Muscle layer of colon (tissue), 2 donors: ENCODE results near the gene SH2D2A.

ENCODE experiments used
- H3K27ac ChIP-seq: one replicate; pipeline ENCODE4 v1.7.0; 2013; ENCODE audit warnings: low read depth, mild to moderate bottlenecking, low read length, moderate library complexity
- H3K27me3 ChIP-seq, 2 donors: one replicate each; pipeline ENCODE4 v1.7.0; 2013; ENCODE audit warnings: low read length in 2 of 2, mild to moderate bottlenecking in 2 of 2; ENCODE audit not compliant: insufficient read depth in 2 of 2, control insufficient read depth in 1 of 2
- H3K36me3 ChIP-seq: one replicate; pipeline ENCODE4 v1.7.0; 2013; ENCODE audit warnings: mild to moderate bottlenecking, low read length; ENCODE audit not compliant: insufficient read depth
- H3K4me1 ChIP-seq: one replicate; pipeline ENCODE4 v1.7.0; 2013; ENCODE audit warnings: mild to moderate bottlenecking, low read length; ENCODE audit not compliant: insufficient read depth
- H3K4me3 ChIP-seq, 2 donors: one replicate each; pipeline ENCODE4 v1.7.0; 2013; ENCODE audit warnings: low read length in 2 of 2, low read depth in 1 of 2, mild to moderate bottlenecking in 1 of 2, moderate library complexity in 1 of 2
- H3K9ac ChIP-seq: one replicate; pipeline ENCODE4 v1.7.0; 2013; ENCODE audit warnings: low read length
- H3K9me3 ChIP-seq: one replicate; pipeline ENCODE4 v1.7.0; 2013; ENCODE audit warnings: mild to moderate bottlenecking, low read length
- donor health status: abdominal sarcoma.
- donor health status: Adenocarcinoma of cecum.

SH2D2A gene

GRCh38 chr1:156838972-156839371 is 22.3 kb upstream of the SH2D2A start:
- H3K4me3 ChIP-seq = no peak overlapping the region
- H3K9ac ChIP-seq = no peak overlapping the region
- peaks cover 0 to 43% of the 10 kb centered on the region in 2 donors for H3K27me3 ChIP-seq
- H3K4me1 ChIP-seq = no peaks in the 10 kb centered on the region
- H3K9me3 ChIP-seq = no peaks in the 10 kb centered on the region
- H3K27ac ChIP-seq = no peak overlapping the region
- no peaks in the 10 kb centered on the region for H3K36me3 ChIP-seq

GRCh38 chr1:156836892-156837291 is 20.2 kb upstream of the SH2D2A start:
- Histone ChIP-seq H3K4me1 (no peaks in the 10 kb centered on the region), H3K27me3 (peaks cover 0 to 29% of the 10 kb centered on the region in 2 donors), H3K27ac (no peak overlapping the region), H3K4me3 (no peak overlapping the region), H3K36me3 (no peaks in the 10 kb centered on the region), H3K9ac (no peak overlapping the region), H3K9me3 (no peaks in the 10 kb centered on the region)

- Histone ChIP-seq H3K36me3 (no peaks in the 10 kb centered on the region), H3K27me3 (peaks cover 0 to 27% of the 10 kb centered on the region in 2 donors), H3K4me3 (no peak overlapping the region), H3K4me1 (no peaks in the 10 kb centered on the region), H3K9me3 (no peaks in the 10 kb centered on the region), H3K27ac (no peak overlapping the region), H3K9ac (no peak overlapping the region)
These were observed 19.5 kb upstream of the SH2D2A start for GRCh38 chr1:156836041-156836654.

DNA sequence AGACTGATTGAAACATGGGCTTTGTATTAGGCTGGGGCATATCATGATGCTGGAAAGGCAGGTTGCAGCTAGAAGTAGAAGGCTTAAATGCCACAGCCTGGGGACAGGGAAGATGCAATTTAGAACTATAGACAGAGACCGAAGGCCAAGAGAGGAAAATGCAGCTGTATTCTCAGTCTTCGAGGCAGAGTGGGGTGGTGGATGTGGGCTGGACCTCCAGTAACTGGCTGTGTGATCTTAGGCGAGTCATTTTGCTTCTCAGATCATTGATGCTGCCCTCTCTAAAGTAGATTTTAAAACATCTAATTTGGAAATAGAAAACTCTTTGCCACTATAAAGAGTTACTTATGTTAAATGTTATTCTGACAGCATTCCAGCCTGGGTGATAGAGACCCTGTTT is 17.7 kb upstream of the SH2D2A start:
- Histone ChIP-seq H3K9me3 (no peaks in the 10 kb centered on the region), H3K4me3 (no peak overlapping the region), H3K9ac (no peak overlapping the region), H3K4me1 (no peaks in the 10 kb centered on the region), H3K27ac (no peak overlapping the region), H3K27me3 (peaks cover 0 to 12% of the 10 kb centered on the region in 2 donors), H3K36me3 (no peaks in the 10 kb centered on the region)

DNA sequence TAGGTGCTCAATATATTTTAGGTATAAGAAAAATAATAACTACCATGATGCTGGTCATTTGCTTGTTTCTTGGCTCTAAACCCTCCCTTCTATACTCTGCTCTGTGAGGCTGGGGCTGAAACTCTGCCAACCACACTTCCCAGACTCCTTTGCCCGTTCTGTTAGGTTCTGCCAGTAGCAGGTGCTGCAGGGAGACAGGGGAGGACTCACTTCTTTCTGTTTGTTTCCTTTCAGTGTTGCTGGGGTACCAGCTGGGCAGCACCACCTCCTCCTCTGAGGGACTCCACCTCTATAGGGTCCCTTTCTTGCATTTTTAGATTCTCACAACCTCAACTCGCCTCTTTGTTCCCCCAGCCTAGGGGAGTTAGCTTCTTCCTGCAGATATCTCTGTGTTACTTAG is 17.0 kb upstream of the SH2D2A start:
- H3K4me3 ChIP-seq = no peak overlapping the region
- H3K9me3 ChIP-seq = no peaks in the 10 kb centered on the region
- no peak overlapping the region for H3K27ac ChIP-seq
- no peaks in the 10 kb centered on the region for H3K36me3 ChIP-seq
- H3K9ac ChIP-seq = no peak overlapping the region
- no peaks in the 10 kb centered on the region for H3K4me1 ChIP-seq
- peaks cover 0 to 5% of the 10 kb centered on the region in 2 donors for H3K27me3 ChIP-seq

DNA sequence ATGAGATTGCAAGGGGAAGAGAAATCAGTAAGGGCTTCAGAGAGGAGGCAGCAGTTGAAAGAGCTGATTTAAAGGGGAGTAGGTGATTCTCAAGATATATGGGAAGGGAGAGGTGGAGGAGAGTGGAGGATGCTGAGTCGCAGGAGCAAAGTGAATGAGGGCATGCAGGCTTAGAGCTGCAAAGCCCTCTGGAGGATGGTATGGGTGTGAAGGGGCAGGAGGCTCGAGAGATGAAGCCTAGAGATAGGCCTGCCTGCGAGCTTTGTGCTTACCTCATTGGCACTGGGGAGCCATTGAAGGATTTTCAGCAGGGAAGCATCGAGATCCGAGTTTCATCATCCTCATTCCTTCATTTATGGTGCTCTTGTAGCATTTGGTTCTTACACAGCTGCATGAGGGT is 15.8 kb upstream of the SH2D2A start:
- no peaks in the 10 kb centered on the region for H3K27me3 ChIP-seq

GRCh38 chr1:156828400-156829124 is 11.9 kb upstream of the SH2D2A start:
- H3K9ac ChIP-seq = no peak overlapping the region
- H3K4me1 ChIP-seq = no peaks in the 10 kb centered on the region
- H3K27me3 ChIP-seq = no peaks in the 10 kb centered on the region
- no peak overlapping the region for H3K4me3 ChIP-seq
- no peaks in the 10 kb centered on the region for H3K9me3 ChIP-seq
- H3K27ac ChIP-seq = no peak overlapping the region
- no peaks in the 10 kb centered on the region for H3K36me3 ChIP-seq

More for the DNA sequence above, 15.8 kb upstream of the SH2D2A start:
- Histone ChIP-seq H3K4me1 (no peaks in the 10 kb centered on the region), H3K36me3 (no peaks in the 10 kb centered on the region), H3K9me3 (no peaks in the 10 kb centered on the region), H3K27ac (no peak overlapping the region), H3K9ac (no peak overlapping the region), H3K4me3 (no peak overlapping the region)

DNA sequence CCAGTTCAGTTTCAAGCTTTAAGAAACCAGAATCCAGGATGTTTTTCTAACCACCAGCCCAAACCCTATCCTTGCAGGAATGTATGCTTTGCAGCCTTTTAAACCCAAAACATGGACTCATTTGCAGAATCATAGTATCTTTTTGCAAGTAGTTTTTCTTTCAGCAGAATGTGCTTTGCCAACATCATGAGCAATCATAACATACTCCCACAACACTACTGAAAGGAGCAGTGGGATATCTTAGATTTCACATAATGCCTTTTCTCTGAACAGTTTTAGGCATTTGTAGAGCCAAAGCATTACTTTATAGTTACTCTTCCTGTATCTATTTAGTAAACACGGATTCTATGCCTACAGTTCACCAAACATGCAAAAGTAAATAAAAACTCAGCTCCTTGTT is 10.0 kb upstream of the SH2D2A start:
- H3K9me3 ChIP-seq = no peaks in the 10 kb centered on the region
- H3K9ac ChIP-seq = no peak overlapping the region
- no peaks in the 10 kb centered on the region for H3K36me3 ChIP-seq
- H3K4me3 ChIP-seq = no peak overlapping the region
- H3K27me3 ChIP-seq = no peaks in the 10 kb centered on the region
- H3K27ac ChIP-seq = no peak overlapping the region
- no peaks in the 10 kb centered on the region for H3K4me1 ChIP-seq

DNA sequence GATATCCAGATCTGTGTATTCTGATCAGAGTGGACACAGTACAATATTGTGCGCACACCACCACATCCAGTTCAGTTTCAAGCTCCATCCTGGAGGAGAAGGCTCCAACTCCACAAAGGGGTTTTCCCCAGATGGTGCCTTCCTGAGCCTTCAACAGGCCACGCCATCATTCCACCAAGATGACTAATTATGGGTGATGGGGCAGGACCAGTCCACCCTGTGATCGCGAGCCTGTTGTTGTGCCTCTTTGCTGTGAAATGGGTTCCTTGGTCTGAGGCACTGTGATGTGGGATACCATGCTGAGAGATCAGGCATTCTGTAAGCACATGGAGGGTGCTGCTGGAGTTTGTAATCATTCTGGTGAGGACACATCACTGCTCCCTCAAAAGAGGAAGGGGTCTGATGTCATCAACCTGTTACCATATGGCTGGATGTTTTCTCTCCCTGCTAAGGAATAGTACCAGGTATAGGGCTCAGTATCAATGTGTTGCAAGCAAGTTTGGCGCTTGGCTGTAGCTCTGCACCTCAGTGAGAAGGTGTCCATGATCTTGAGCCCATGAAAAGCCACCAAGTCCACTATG is 6.7 kb upstream of the SH2D2A start:
- Histone ChIP-seq H3K4me1 (no peaks in the 10 kb centered on the region), H3K36me3 (no peaks in the 10 kb centered on the region), H3K27me3 (no peaks in the 10 kb centered on the region), H3K27ac (no peak overlapping the region), H3K9ac (no peak overlapping the region), H3K9me3 (no peaks in the 10 kb centered on the region), H3K4me3 (no peak overlapping the region)

- no peaks in the 10 kb centered on the region for H3K9me3 ChIP-seq
- no peaks in the 10 kb centered on the region for H3K27me3 ChIP-seq
- H3K4me3 ChIP-seq = no peak overlapping the region
- no peak overlapping the region for H3K27ac ChIP-seq
- H3K4me1 ChIP-seq = no peaks in the 10 kb centered on the region
- H3K36me3 ChIP-seq = no peaks in the 10 kb centered on the region
- no peak overlapping the region for H3K9ac ChIP-seq
These were observed 6.0 kb upstream of the SH2D2A start for GRCh38 chr1:156822680-156823079.

DNA sequence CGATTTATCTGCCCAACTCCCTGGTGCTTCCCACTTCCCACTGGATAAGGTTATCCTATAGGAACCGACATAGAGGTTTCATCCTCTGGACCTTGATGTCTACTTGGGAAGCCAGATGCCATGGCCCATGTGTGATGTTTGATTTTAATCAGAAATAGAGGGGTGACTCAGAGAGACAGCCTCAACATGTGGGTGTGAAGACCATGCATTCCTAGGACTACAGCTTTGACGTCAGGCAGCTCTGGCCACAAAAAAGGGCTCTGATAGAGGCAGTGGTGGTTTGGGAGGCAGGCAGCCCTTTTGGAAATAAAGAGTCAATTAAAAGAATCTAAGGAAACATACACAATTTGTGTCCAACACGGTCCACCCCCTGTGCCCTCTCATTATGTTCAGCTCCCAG is 5.2 kb upstream of the SH2D2A start:
- no peaks in the 10 kb centered on the region for H3K9me3 ChIP-seq
- H3K9ac ChIP-seq = no peak overlapping the region
- H3K4me1 ChIP-seq = no peaks in the 10 kb centered on the region
- H3K27me3 ChIP-seq = no peaks in the 10 kb centered on the region
- H3K36me3 ChIP-seq = no peaks in the 10 kb centered on the region
- no peak overlapping the region for H3K4me3 ChIP-seq
- H3K27ac ChIP-seq = no peak overlapping the region
